Liver (tissue), 9 donors: ENCODE measurements around the gene HCRT. TPM values are rescaled to one million over a fixed set of nuclear protein-coding genes. Genes with fewer than 3 reads are reported as not detected.

ENCODE experiments used
- DNase-seq: peaks from one replicate; pipeline ENCODE4 v3.0.0-alpha.2; 2017; ENCODE audit warnings: low spot score
- H3K27ac ChIP-seq, 2 donors: one replicate each; pipeline ENCODE4 v1.7.0; 2013; ENCODE audit warnings: inconsistent platforms in 2 of 2, low read length in 2 of 2, control low read depth in 1 of 2, low read depth in 1 of 2, mild to moderate bottlenecking in 1 of 2
- H3K27me3 ChIP-seq, 4 donors: one replicate each; pipeline versions ENCODE4 v1.6.1 to v1.7.0; 2013; ENCODE audit warnings: low read length in 3 of 4, inconsistent platforms in 1 of 4, mild to moderate bottlenecking in 1 of 4, moderate library complexity in 1 of 4; ENCODE audit not compliant: control insufficient read depth in 4 of 4, insufficient read depth in 4 of 4
- H3K36me3 ChIP-seq, 4 donors: one replicate each; pipeline versions ENCODE4 v1.6.1 to v1.7.0; 2013; ENCODE audit warnings: low read length in 3 of 4, mild to moderate bottlenecking in 3 of 4, low read depth in 1 of 4, moderate library complexity in 1 of 4; ENCODE audit not compliant: control insufficient read depth in 4 of 4, insufficient read depth in 3 of 4
- H3K4me1 ChIP-seq, 4 donors: one replicate each; pipeline versions ENCODE4 v1.6.1 to v1.7.0; 2013; ENCODE audit warnings: low read length in 3 of 4, mild to moderate bottlenecking in 3 of 4, moderate library complexity in 1 of 4; ENCODE audit not compliant: control insufficient read depth in 4 of 4, insufficient read depth in 4 of 4
- H3K4me3 ChIP-seq, 3 donors: one replicate each; pipeline versions ENCODE4 v1.6.1 to v1.7.0; 2013; ENCODE audit warnings: low read length in 3 of 3, control low read depth in 1 of 3, low read depth in 1 of 3, mild to moderate bottlenecking in 1 of 3
- H3K9ac ChIP-seq, 2 donors: one replicate each; pipeline ENCODE4 v1.7.0; 2013; ENCODE audit warnings: low read length in 2 of 2, mild to moderate bottlenecking in 2 of 2, moderate library complexity in 2 of 2, control low read depth in 1 of 2, low read depth in 1 of 2
- H3K9me3 ChIP-seq, 4 donors: one replicate each; pipeline versions ENCODE4 v1.6.1 to v1.7.0; 2013; ENCODE audit warnings: low read length in 3 of 4; ENCODE audit not compliant: control insufficient read depth in 4 of 4
- ATF3 ChIP-seq: IDR thresholded peaks from 2 replicates; pipeline ENCODE4 v1.6.1; 2016; ENCODE audit warnings: antibody characterized with exemption
- EGR1 ChIP-seq, 2 donors: IDR thresholded peaks; 2 replicates each; pipeline ENCODE4 v1.6.1; 2016 to 2018; ENCODE audit warnings: antibody characterized with exemption in 2 of 2, low read depth in 2 of 2
- FOXA1 ChIP-seq: IDR thresholded peaks from 2 replicates; pipeline ENCODE4 v1.6.1; 2016; ENCODE audit warnings: antibody characterized with exemption
- FOXA2 ChIP-seq: IDR thresholded peaks from 2 replicates; pipeline ENCODE4 v1.6.1; 2016; ENCODE audit warnings: antibody characterized with exemption
- GABPA ChIP-seq, 2 donors: IDR thresholded peaks in 1 of 2; conservative IDR thresholded peaks in 1 of 2; 2 replicates each; pipeline ENCODE4 v1.6.1; 2016; ENCODE audit warnings: antibody characterized with exemption in 2 of 2, mild to moderate bottlenecking in 1 of 2, moderate library complexity in 1 of 2
- HNF4A ChIP-seq, 2 donors: conservative IDR thresholded peaks; 2 replicates each; pipeline ENCODE4 v1.6.1; 2016; ENCODE audit warnings: antibody characterized with exemption in 2 of 2, mild to moderate bottlenecking in 2 of 2
- HNF4G ChIP-seq: IDR thresholded peaks from 2 replicates; pipeline ENCODE4 v1.6.1; 2016; ENCODE audit warnings: antibody characterized with exemption
- JUND ChIP-seq, 2 donors: IDR thresholded peaks; 2 replicates each; pipeline ENCODE4 v1.6.1; 2016; ENCODE audit warnings: antibody characterized with exemption in 2 of 2
- MAX ChIP-seq: IDR thresholded peaks from 2 replicates; pipeline ENCODE4 v1.6.1; 2016; ENCODE audit warnings: antibody characterized with exemption
- NR2F2 ChIP-seq: IDR thresholded peaks from 2 replicates; pipeline ENCODE4 v1.6.1; 2016; ENCODE audit warnings: antibody characterized with exemption
- RAD21 ChIP-seq, 2 donors: IDR thresholded peaks; 2 replicates each; pipeline ENCODE4 v1.6.1; 2016; ENCODE audit warnings: antibody characterized with exemption in 2 of 2, mild to moderate bottlenecking in 2 of 2
- RXRA ChIP-seq, 2 donors: IDR thresholded peaks; 2 replicates each; pipeline ENCODE4 v1.6.1; 2017 to 2018; ENCODE audit warnings: antibody characterized with exemption in 2 of 2, mild to moderate bottlenecking in 1 of 2
- SP1 ChIP-seq: IDR thresholded peaks from 2 replicates; pipeline ENCODE4 v1.6.1; 2018; ENCODE audit warnings: antibody characterized with exemption, mild to moderate bottlenecking
- TAF1 ChIP-seq: conservative IDR thresholded peaks from 2 replicates; pipeline ENCODE4 v1.6.1; 2016; ENCODE audit warnings: antibody characterized with exemption, mild to moderate bottlenecking
- YY1 ChIP-seq: IDR thresholded peaks from 2 replicates; pipeline ENCODE4 v1.6.1; 2016; ENCODE audit warnings: antibody characterized with exemption, mild to moderate bottlenecking
- ZBTB33 ChIP-seq: IDR thresholded peaks from 2 replicates; pipeline ENCODE4 v1.6.1; 2016; ENCODE audit warnings: antibody characterized with exemption
- WGBS: extraction: QIAGEN DNeasy Blood & Tissue Kit; methylation state at CpG from one replicate; pipeline ENCODE4 v1.1.7; 2013; 5-methylcytosine and 5-hydroxymethylcytosine counted together
- polyA plus RNA-seq, 2 donors: library from polyadenylated mRNA; stranded (reverse) in 1 of 2; unstranded in 1 of 2; fragments of 200-250 nt in 1 of 2; fragments of >200 nt in 1 of 2; fragmentation: Nextera tagmentation in 1 of 2; extraction: Ambion mirVana in 1 of 2; gene quantifications; one replicate each; pipeline versions ENCODE4 v1.2.1 to v1.2.3, GENCODE V29; 2013 to 2015
- total RNA-seq, 2 donors: library from RNA; depleted of rRNA; stranded (reverse); fragments of >200 nt; gene quantifications; one replicate each; pipeline ENCODE4 v1.2.3, GENCODE V29; 2014
- TF ChIP-seq, protein P1 (sequence below): fragments of 150-350 bp; IDR thresholded peaks from 2 replicates; pipeline ENCODE4 v1.5.1; 2017; ENCODE audit warnings: improper control_type of control experiment, low read depth, low read length; ENCODE audit not compliant: missing input control
- TF ChIP-seq, protein P2 (sequence below): IDR thresholded peaks from 2 replicates; pipeline ENCODE4 v1.6.1; 2016; ENCODE audit warnings: antibody characterized with exemption, mild to moderate bottlenecking
- donor health status: healthy.
- donor health status: healthy.
- donor health status: healthy.
- donor health status: healthy.
- donor health status: healthy.

HCRT gene
- total and polyA plus RNA-seq, 4 donors, result not detected

DNA sequence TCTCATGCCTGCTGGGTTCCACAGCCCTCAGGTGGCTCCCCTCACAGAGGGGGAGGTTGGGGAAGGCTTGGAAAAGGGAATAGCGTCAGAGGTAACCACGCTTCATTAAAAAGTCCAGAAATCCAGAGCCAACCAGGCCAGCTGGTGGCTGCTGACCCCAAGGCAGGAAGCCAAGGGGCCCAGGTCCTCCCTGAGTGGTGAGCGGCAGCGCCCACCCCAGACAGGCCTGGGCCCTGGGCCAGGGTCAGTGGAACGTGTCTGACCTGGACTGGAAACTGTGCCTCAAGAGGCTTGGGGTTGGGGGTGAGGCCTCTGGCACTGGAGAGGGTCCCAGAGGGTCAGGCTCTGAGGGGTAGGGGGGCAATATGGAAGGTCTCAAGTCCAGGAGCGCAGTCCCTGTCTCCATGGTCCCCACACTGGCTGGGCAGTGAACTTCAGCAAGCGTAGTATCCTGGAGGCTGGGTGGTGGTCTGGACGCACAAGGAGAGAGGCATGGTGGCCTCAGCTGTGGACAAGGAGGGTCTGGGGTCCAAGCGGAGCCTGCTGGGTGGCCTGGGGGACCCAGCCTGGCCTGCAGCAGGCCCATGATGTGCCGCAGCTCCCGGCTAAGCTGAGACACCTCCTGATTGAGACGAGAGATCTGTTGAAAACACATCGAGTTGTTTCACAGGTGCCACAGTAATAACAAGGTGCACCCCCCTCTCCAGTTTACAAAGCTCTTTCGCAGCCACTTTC, 25.3 kb downstream of the HCRT start:
- no peak for TF ChIP-seq NR2F2
- TF ChIP-seq FOXA1, result no peak
- no peak for TF ChIP-seq MAX
- TF ChIP-seq RXRA (IDR thresholded peaks at IDR 0.05), result no peak
- no peak for TF ChIP-seq EGR1 (IDR thresholded peaks at IDR 0.05; ENCODE audit: low read depth in 2 of 2)
- no peak for TF ChIP-seq SP1
- TF ChIP-seq HNF4G, result no peak
- no peak for TF ChIP-seq FOXA2
- TF ChIP-seq, protein P1, sequence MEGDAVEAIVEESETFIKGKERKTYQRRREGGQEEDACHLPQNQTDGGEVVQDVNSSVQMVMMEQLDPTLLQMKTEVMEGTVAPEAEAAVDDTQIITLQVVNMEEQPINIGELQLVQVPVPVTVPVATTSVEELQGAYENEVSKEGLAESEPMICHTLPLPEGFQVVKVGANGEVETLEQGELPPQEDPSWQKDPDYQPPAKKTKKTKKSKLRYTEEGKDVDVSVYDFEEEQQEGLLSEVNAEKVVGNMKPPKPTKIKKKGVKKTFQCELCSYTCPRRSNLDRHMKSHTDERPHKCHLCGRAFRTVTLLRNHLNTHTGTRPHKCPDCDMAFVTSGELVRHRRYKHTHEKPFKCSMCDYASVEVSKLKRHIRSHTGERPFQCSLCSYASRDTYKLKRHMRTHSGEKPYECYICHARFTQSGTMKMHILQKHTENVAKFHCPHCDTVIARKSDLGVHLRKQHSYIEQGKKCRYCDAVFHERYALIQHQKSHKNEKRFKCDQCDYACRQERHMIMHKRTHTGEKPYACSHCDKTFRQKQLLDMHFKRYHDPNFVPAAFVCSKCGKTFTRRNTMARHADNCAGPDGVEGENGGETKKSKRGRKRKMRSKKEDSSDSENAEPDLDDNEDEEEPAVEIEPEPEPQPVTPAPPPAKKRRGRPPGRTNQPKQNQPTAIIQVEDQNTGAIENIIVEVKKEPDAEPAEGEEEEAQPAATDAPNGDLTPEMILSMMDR, result no peak
- no peak for TF ChIP-seq YY1
- TF ChIP-seq ATF3, result no peak
- TF ChIP-seq, protein P2, sequence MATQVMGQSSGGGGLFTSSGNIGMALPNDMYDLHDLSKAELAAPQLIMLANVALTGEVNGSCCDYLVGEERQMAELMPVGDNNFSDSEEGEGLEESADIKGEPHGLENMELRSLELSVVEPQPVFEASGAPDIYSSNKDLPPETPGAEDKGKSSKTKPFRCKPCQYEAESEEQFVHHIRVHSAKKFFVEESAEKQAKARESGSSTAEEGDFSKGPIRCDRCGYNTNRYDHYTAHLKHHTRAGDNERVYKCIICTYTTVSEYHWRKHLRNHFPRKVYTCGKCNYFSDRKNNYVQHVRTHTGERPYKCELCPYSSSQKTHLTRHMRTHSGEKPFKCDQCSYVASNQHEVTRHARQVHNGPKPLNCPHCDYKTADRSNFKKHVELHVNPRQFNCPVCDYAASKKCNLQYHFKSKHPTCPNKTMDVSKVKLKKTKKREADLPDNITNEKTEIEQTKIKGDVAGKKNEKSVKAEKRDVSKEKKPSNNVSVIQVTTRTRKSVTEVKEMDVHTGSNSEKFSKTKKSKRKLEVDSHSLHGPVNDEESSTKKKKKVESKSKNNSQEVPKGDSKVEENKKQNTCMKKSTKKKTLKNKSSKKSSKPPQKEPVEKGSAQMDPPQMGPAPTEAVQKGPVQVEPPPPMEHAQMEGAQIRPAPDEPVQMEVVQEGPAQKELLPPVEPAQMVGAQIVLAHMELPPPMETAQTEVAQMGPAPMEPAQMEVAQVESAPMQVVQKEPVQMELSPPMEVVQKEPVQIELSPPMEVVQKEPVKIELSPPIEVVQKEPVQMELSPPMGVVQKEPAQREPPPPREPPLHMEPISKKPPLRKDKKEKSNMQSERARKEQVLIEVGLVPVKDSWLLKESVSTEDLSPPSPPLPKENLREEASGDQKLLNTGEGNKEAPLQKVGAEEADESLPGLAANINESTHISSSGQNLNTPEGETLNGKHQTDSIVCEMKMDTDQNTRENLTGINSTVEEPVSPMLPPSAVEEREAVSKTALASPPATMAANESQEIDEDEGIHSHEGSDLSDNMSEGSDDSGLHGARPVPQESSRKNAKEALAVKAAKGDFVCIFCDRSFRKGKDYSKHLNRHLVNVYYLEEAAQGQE, result no peak
- no peak for TF ChIP-seq GABPA (IDR thresholded peaks at IDR 0.05 in 1 of 2, conservative IDR thresholded peaks at IDR 0.05 in 1 of 2)
- TF ChIP-seq ZBTB33, result no peak
- TF ChIP-seq JUND (IDR thresholded peaks at IDR 0.05), result no peak
- no peak for TF ChIP-seq HNF4A (conservative IDR thresholded peaks at IDR 0.05)
- no peak for TF ChIP-seq RAD21 (IDR thresholded peaks at IDR 0.05)
- no peak for TF ChIP-seq TAF1
- Histone ChIP-seq H3K4me1 (peaks cover 0 to 4% (median 2%) of the 10 kb centered on the region in 4 donors), H3K9me3 (no peaks in the 10 kb centered on the region), H3K27ac (no peak overlapping the region), H3K27me3 (no peaks in the 10 kb centered on the region), H3K4me3 (no peak overlapping the region), H3K36me3 (no peaks in the 10 kb centered on the region), H3K9ac (no peak overlapping the region)
- WGBS, result 78% methylated on average over 14 of the region's 14 CpGs
- DNase-seq, result no peak
